Activated T-helper 2 cell treated with anti-CD3 and anti-CD28 coated beads, Interferon-gamma antibody, Interleukin-2, Interleukin-4, amounts not matched to agents 10 μg/mL and 5 μg/mL and 100 μg/mL, durations not matched to agents 14 hours and 24 hours and 36 hours (primary cell): Measurements from ENCODE around the gene GRXCR1. TPM values are rescaled to one million over a fixed set of nuclear protein-coding genes. Genes with fewer than 3 reads are reported as not detected.

ENCODE experiments used
- DNase-seq: peaks from one replicate; pipeline ENCODE4 v3.0.0; 2021; ENCODE audit warnings: low spot score
- H3K27ac Mint-ChIP-seq: one replicate; pipeline ENCODE4 v1.8.0; 2021; ENCODE audit warnings: mixed read lengths
- H3K27me3 Mint-ChIP-seq: one replicate; pipeline ENCODE4 v1.8.0; 2021; ENCODE audit warnings: low read depth, mixed read lengths
- H3K36me3 Mint-ChIP-seq: one replicate; pipeline ENCODE4 v1.8.0; 2021; ENCODE audit warnings: low read depth, mixed read lengths
- H3K4me1 Mint-ChIP-seq: one replicate; pipeline ENCODE4 v1.8.0; 2021; ENCODE audit warnings: low read depth, mixed read lengths
- H3K4me3 Mint-ChIP-seq: one replicate; pipeline ENCODE4 v1.8.0; 2021; ENCODE audit warnings: low read depth, mild to moderate bottlenecking, moderate library complexity, mixed read lengths
- H3K9me3 Mint-ChIP-seq: one replicate; pipeline ENCODE4 v1.8.0; 2021; ENCODE audit warnings: mixed read lengths
- intact Hi-C: fragments of 100-400 bp; cut with micrococcal nuclease; formaldehyde crosslinking; loops from one replicate; pipeline ENCODE4 v1.15.1; 2023
- total RNA-seq: library from RNA; stranded (reverse); gene quantifications from 2 replicates; pipeline ENCODE4 v1.2.3, GENCODE V29; 2022

GRXCR1 gene
- total RNA-seq, 1 donor from 2014 or later: not detected

- Mint-ChIP-seq H3K4me3 (no peak overlapping the region), H3K27me3 (no peaks in the 10 kb centered on the region), H3K27ac (no peak overlapping the region), H3K9me3 (no peaks in the 10 kb centered on the region), H3K36me3 (no peaks in the 10 kb centered on the region), H3K4me1 (no peaks in the 10 kb centered on the region)
- intact Hi-C loops: no loop called here
- no peak for DNase-seq
Observed at GRCh38 chr4:42905591-42905990, 13.1 kb downstream of the GRXCR1 start.

GRCh38 chr4:42906341-42906740 is 13.8 kb downstream of the GRXCR1 start:
- DNase-seq: no peak
- H3K4me3 Mint-ChIP-seq: no peak overlapping the region

GRCh38 chr4:42906891-42907759 is 14.6 kb downstream of the GRXCR1 start:
- no peaks in the 10 kb centered on the region for H3K36me3 Mint-ChIP-seq
- DNase-seq: no peak
- H3K9me3 Mint-ChIP-seq: no peaks in the 10 kb centered on the region
- intact Hi-C loops: no loop called here
- H3K4me3 Mint-ChIP-seq: no peak overlapping the region
- H3K27me3 Mint-ChIP-seq: peaks cover 1% of the 10 kb centered on the region
- H3K27ac Mint-ChIP-seq: no peak overlapping the region
- H3K4me1 Mint-ChIP-seq: no peaks in the 10 kb centered on the region

More at GRCh38 chr4:42906341-42906740, 13.8 kb downstream of the GRXCR1 start:
- Mint-ChIP-seq H3K27ac (no peak overlapping the region), H3K36me3 (no peaks in the 10 kb centered on the region), H3K4me1 (no peaks in the 10 kb centered on the region), H3K9me3 (no peaks in the 10 kb centered on the region), H3K27me3 (no peaks in the 10 kb centered on the region)
- intact Hi-C loops: no loop called here

- Mint-ChIP-seq H3K4me1 (no peaks in the 10 kb centered on the region), H3K4me3 (no peak overlapping the region), H3K27ac (no peak overlapping the region), H3K27me3 (peaks cover 1% of the 10 kb centered on the region), H3K36me3 (no peaks in the 10 kb centered on the region), H3K9me3 (no peaks in the 10 kb centered on the region)
- intact Hi-C loops: no loop called here
- DNase-seq: no peak
Observed at GRCh38 chr4:42910459-42910858, 17.9 kb downstream of the GRXCR1 start.

GRCh38 chr4:42914937-42915336 is 22.4 kb downstream of the GRXCR1 start:
- H3K4me3 Mint-ChIP-seq: no peak overlapping the region
- no peaks in the 10 kb centered on the region for H3K4me1 Mint-ChIP-seq
- H3K36me3 Mint-ChIP-seq: no peaks in the 10 kb centered on the region
- no peak for DNase-seq
- no peak overlapping the region for H3K27ac Mint-ChIP-seq
- peaks cover 1% of the 10 kb centered on the region for H3K27me3 Mint-ChIP-seq
- H3K9me3 Mint-ChIP-seq: no peaks in the 10 kb centered on the region
- intact Hi-C loops: no loop called here

GRCh38 chr4:42915484-42915883 is 23.0 kb downstream of the GRXCR1 start:
- H3K27ac Mint-ChIP-seq: no peak overlapping the region
- no peaks in the 10 kb centered on the region for H3K4me1 Mint-ChIP-seq
- no peaks in the 10 kb centered on the region for H3K36me3 Mint-ChIP-seq
- intact Hi-C loops: no loop called here
- DNase-seq: no peak
- peaks cover 1% of the 10 kb centered on the region for H3K27me3 Mint-ChIP-seq
- no peak overlapping the region for H3K4me3 Mint-ChIP-seq
- no peaks in the 10 kb centered on the region for H3K9me3 Mint-ChIP-seq

GRCh38 chr4:42917296-42917695 is 24.8 kb downstream of the GRXCR1 start:
- H3K4me1 Mint-ChIP-seq: no peaks in the 10 kb centered on the region
- intact Hi-C loops: no loop called here
- no peaks in the 10 kb centered on the region for H3K36me3 Mint-ChIP-seq
- DNase-seq: no peak
- H3K4me3 Mint-ChIP-seq: no peak overlapping the region
- H3K9me3 Mint-ChIP-seq: no peaks in the 10 kb centered on the region
- H3K27me3 Mint-ChIP-seq: no peaks in the 10 kb centered on the region
- no peak overlapping the region for H3K27ac Mint-ChIP-seq

- Mint-ChIP-seq H3K4me3 (no peak overlapping the region), H3K27ac (no peak overlapping the region), H3K27me3 (no peaks in the 10 kb centered on the region), H3K4me1 (no peaks in the 10 kb centered on the region), H3K9me3 (no peaks in the 10 kb centered on the region), H3K36me3 (no peaks in the 10 kb centered on the region)
- no peak for DNase-seq
- intact Hi-C loops: no loop called here
Observed at GRCh38 chr4:42923431-42923830, 30.9 kb downstream of the GRXCR1 start.

GRCh38 chr4:42925921-42926320 is 33.4 kb downstream of the GRXCR1 start:
- Mint-ChIP-seq H3K4me1 (no peaks in the 10 kb centered on the region), H3K27me3 (no peaks in the 10 kb centered on the region), H3K36me3 (no peaks in the 10 kb centered on the region), H3K27ac (no peak overlapping the region), H3K4me3 (no peak overlapping the region), H3K9me3 (no peaks in the 10 kb centered on the region)
- no peak for DNase-seq
- intact Hi-C loops: no loop called here

- Mint-ChIP-seq H3K4me3 (no peak overlapping the region), H3K27me3 (no peaks in the 10 kb centered on the region)
- intact Hi-C loops: no loop called here
Observed at GRCh38 chr4:42927946-42928345, 35.4 kb downstream of the GRXCR1 start.

GRCh38 chr4:42928582-42928981 is 36.1 kb downstream of the GRXCR1 start:
- no peak overlapping the region for H3K27ac Mint-ChIP-seq
- no peak overlapping the region for H3K4me3 Mint-ChIP-seq
- intact Hi-C loops: no loop called here
- H3K4me1 Mint-ChIP-seq: no peaks in the 10 kb centered on the region
- H3K27me3 Mint-ChIP-seq: no peaks in the 10 kb centered on the region
- no peaks in the 10 kb centered on the region for H3K9me3 Mint-ChIP-seq
- H3K36me3 Mint-ChIP-seq: no peaks in the 10 kb centered on the region
- no peak for DNase-seq

More at GRCh38 chr4:42927946-42928345, 35.4 kb downstream of the GRXCR1 start:
- Mint-ChIP-seq H3K4me1 (no peaks in the 10 kb centered on the region), H3K9me3 (no peaks in the 10 kb centered on the region), H3K36me3 (no peaks in the 10 kb centered on the region), H3K27ac (no peak overlapping the region)
- no peak for DNase-seq

GRCh38 chr4:42942216-42942615 is 49.7 kb downstream of the GRXCR1 start:
- H3K27ac Mint-ChIP-seq: no peak overlapping the region
- H3K9me3 Mint-ChIP-seq: no peaks in the 10 kb centered on the region
- intact Hi-C loops: no loop called here
- H3K4me3 Mint-ChIP-seq: no peak overlapping the region
- no peaks in the 10 kb centered on the region for H3K4me1 Mint-ChIP-seq
- no peak for DNase-seq
- H3K27me3 Mint-ChIP-seq: no peaks in the 10 kb centered on the region
- no peaks in the 10 kb centered on the region for H3K36me3 Mint-ChIP-seq

GRCh38 chr4:42945874-42946273 is 53.4 kb downstream of the GRXCR1 start:
- Mint-ChIP-seq H3K4me1 (no peaks in the 10 kb centered on the region), H3K36me3 (no peaks in the 10 kb centered on the region), H3K9me3 (no peaks in the 10 kb centered on the region), H3K27me3 (no peaks in the 10 kb centered on the region), H3K27ac (no peak overlapping the region), H3K4me3 (no peak overlapping the region)
- no peak for DNase-seq
- intact Hi-C loops: no loop called here
